ENCODE measurements around the gene KLHL26. TPM values are rescaled to one million over a fixed set of nuclear protein-coding genes. Genes with fewer than 3 reads are reported as not detected.

Gene KLHL26
- total and polyA plus RNA-seq, 2 of the 13 experiments (the other 11 are each of a cell fraction or from before 2014, with no cell fraction given), result 1.5 to 1.7 TPM

DNA sequence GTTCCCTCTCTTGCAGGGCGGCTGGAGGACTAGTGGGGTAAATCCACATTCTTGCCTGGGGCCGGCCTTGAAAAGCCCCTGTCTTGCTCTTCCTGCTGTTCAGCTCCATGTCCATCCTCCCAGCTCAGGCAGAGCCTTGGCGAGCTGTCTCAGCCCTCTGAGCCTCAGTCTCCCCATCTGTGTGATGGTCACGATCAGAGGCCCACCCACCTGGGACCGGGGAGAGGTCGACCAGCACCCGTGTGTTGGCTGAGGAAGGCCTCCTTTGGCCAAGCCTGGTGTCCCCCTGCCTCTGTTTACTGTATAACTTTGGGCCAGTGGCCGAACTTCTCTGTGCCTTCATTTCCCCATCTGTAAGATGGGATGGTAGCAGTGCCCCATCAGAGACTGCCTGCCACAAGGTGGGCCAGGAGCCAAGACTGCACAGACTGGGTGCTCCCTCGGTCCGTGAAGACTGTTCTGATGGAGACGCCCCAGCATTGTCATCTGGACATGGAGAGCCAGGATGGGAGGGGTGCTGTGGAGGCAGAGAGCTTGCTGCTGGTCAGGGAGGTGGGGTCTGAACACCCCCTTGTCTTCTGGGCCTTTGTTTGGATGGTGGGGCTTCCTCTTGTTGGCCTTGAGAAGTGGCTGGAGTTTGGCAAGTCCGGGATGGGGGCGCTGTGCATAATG is 18.5 kb downstream of the KLHL26 start:
- ATAC-seq, result no peak
- H3K36me3 ChIP-seq (replicated peaks in 1 of 2; ENCODE audit: control insufficient read depth in 1 of 2, insufficient read depth in 2 of 2, low read length in 2 of 2), result no peaks in the 10 kb centered on the region
- no peaks in the 10 kb centered on the region for H3K9me3 ChIP-seq (ENCODE audit: low read length)
- no peak for DNase-seq (ENCODE audit: low spot score)
- no peak overlapping the region for H3K4me3 ChIP-seq (replicated peaks in 1 of 3; ENCODE audit: insufficient read depth in 1 of 3, low read depth in 2 of 3, low read length in 3 of 3)
- TF ChIP-seq, protein P1, sequence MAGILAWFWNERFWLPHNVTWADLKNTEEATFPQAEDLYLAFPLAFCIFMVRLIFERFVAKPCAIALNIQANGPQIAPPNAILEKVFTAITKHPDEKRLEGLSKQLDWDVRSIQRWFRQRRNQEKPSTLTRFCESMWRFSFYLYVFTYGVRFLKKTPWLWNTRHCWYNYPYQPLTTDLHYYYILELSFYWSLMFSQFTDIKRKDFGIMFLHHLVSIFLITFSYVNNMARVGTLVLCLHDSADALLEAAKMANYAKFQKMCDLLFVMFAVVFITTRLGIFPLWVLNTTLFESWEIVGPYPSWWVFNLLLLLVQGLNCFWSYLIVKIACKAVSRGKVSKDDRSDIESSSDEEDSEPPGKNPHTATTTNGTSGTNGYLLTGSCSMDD (CRISPR knock-in tag; IDR thresholded peaks at IDR 0.05), result no peak
- no peak for TF ChIP-seq ZNF282 (IDR thresholded peaks at IDR 0.05; ENCODE audit: partially characterized antibody)
- TF ChIP-seq SMAD3 (CRISPR knock-in tag; IDR thresholded peaks at IDR 0.05), result no peak
- TF ChIP-seq, protein P2, sequence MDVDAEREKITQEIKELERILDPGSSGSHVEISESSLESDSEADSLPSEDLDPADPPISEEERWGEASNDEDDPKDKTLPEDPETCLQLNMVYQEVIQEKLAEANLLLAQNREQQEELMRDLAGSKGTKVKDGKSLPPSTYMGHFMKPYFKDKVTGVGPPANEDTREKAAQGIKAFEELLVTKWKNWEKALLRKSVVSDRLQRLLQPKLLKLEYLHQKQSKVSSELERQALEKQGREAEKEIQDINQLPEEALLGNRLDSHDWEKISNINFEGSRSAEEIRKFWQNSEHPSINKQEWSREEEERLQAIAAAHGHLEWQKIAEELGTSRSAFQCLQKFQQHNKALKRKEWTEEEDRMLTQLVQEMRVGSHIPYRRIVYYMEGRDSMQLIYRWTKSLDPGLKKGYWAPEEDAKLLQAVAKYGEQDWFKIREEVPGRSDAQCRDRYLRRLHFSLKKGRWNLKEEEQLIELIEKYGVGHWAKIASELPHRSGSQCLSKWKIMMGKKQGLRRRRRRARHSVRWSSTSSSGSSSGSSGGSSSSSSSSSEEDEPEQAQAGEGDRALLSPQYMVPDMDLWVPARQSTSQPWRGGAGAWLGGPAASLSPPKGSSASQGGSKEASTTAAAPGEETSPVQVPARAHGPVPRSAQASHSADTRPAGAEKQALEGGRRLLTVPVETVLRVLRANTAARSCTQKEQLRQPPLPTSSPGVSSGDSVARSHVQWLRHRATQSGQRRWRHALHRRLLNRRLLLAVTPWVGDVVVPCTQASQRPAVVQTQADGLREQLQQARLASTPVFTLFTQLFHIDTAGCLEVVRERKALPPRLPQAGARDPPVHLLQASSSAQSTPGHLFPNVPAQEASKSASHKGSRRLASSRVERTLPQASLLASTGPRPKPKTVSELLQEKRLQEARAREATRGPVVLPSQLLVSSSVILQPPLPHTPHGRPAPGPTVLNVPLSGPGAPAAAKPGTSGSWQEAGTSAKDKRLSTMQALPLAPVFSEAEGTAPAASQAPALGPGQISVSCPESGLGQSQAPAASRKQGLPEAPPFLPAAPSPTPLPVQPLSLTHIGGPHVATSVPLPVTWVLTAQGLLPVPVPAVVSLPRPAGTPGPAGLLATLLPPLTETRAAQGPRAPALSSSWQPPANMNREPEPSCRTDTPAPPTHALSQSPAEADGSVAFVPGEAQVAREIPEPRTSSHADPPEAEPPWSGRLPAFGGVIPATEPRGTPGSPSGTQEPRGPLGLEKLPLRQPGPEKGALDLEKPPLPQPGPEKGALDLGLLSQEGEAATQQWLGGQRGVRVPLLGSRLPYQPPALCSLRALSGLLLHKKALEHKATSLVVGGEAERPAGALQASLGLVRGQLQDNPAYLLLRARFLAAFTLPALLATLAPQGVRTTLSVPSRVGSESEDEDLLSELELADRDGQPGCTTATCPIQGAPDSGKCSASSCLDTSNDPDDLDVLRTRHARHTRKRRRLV (CRISPR knock-in tag; IDR thresholded peaks at IDR 0.05), result no peak
- no peak for TF ChIP-seq ZNF274 (CRISPR knock-in tag; IDR thresholded peaks at IDR 0.05)
- TF ChIP-seq, protein P3, sequence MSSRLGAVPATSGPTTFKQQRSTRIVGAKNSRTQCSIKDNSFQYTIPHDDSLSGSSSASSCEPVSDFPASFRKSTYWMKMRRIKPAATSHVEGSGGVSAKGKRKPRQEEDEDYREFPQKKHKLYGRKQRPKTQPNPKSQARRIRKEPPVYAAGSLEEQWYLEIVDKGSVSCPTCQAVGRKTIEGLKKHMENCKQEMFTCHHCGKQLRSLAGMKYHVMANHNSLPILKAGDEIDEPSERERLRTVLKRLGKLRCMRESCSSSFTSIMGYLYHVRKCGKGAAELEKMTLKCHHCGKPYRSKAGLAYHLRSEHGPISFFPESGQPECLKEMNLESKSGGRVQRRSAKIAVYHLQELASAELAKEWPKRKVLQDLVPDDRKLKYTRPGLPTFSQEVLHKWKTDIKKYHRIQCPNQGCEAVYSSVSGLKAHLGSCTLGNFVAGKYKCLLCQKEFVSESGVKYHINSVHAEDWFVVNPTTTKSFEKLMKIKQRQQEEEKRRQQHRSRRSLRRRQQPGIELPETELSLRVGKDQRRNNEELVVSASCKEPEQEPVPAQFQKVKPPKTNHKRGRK (CRISPR knock-in tag; IDR thresholded peaks at IDR 0.05), result no peak
- TF ChIP-seq NFIC (IDR thresholded peaks at IDR 0.05; ENCODE audit: low read length), result no peak
- no peak for TF ChIP-seq HOXA5 (CRISPR knock-in tag; IDR thresholded peaks at IDR 0.05)
- TF ChIP-seq LCORL (IDR thresholded peaks at IDR 0.05), result no peak
- TF ChIP-seq LCORL (CRISPR knock-in tag; IDR thresholded peaks at IDR 0.05), result no peak
- BruUV-seq (replicated peaks), result no TSS peak
- in situ Hi-C loops (cut with HindIII; ENCODE audit: extremely low pct_ligation_motif_present, low pct_unique_long_range_greater_than_20kb), result no loop called here
- ChIA-PET POLR2A (no interaction called here), CTCF (ENCODE audit: low intra/inter-chr PET ratio, low total read pairs) (no interaction called here)
- H2AFZ ChIP-seq (ENCODE audit: low read length), result no peak overlapping the region
- H4K20me1 ChIP-seq (ENCODE audit: insufficient read depth, low read length), result 0 out of 2 replicates have a peak, but pooled peaks cover 2% of the 10 kb centered on the region
- no peaks in the 10 kb centered on the region for H3K27me3 ChIP-seq (ENCODE audit: control insufficient read depth in 1 of 2, insufficient read depth in 2 of 2, low read length in 2 of 2)
- H3K27ac ChIP-seq (ENCODE audit: extremely low read length, insufficient read depth, low read length), result no peak overlapping the region
- 75% methylated on average over 4 of the region's 13 CpGs for WGBS (ENCODE audit: low lambda C conversion rate)
- no peaks in the 10 kb centered on the region for H3K79me2 ChIP-seq (ENCODE audit: insufficient read depth, low read length)
- no peak for FAIRE-seq
- intact Hi-C loops (cut with micrococcal nuclease; ENCODE audit: unreplicated experiment), result no loop called here
- no peak overlapping the region for H3K4me2 ChIP-seq (ENCODE audit: low read depth, low read length)
- H3K4me1 ChIP-seq (ENCODE audit: insufficient read depth, low read length), result no peaks in the 10 kb centered on the region
- no peak overlapping the region for H3K9ac ChIP-seq (ENCODE audit: insufficient read depth, low read depth, low read length)
